ENCODE results near the gene SAMD7.

Gene SAMD7

GRCh38 chr3:169970847-169971246 lies 59.5 kb downstream of the SAMD7 start:
- TF ChIP-seq CTCF (IDR thresholded peaks at IDR 0.05) = no peak
- H3K4me3 ChIP-seq = no peak overlapping the region
- DNase-seq (ENCODE audit: low spot score) = no peak
- H3K27ac ChIP-seq = no peak overlapping the region

GRCh38 chr3:169971522-169971921 lies 60.1 kb downstream of the SAMD7 start:
- no peak overlapping the region for H3K27ac ChIP-seq
- no peak for TF ChIP-seq CTCF (IDR thresholded peaks at IDR 0.05)
- no peak overlapping the region for H3K4me3 ChIP-seq
- no peak for DNase-seq (ENCODE audit: low spot score)

- Histone ChIP-seq H3K4me3 (no peak overlapping the region), H3K27ac (no peak overlapping the region)
- TF ChIP-seq CTCF (IDR thresholded peaks at IDR 0.05) = no peak
- no peak for DNase-seq (ENCODE audit: low spot score)
These were observed 68.7 kb downstream of the SAMD7 start for GRCh38 chr3:169980055-169980454.

GRCh38 chr3:169984292-169984691 lies 72.9 kb downstream of the SAMD7 start:
- no peak for TF ChIP-seq CTCF (IDR thresholded peaks at IDR 0.05)
- H3K4me3 ChIP-seq = no peak overlapping the region
- H3K27ac ChIP-seq = no peak overlapping the region
- no peak for DNase-seq (ENCODE audit: low spot score)

All from coronary artery (tissue), 2 donors.